SIG-M5 (cell line): ENCODE measurements around the gene OTUD5.
"Not testable (repeated sequence)": the region's sequence is repeated elsewhere in the genome, so short reads cannot be mapped to it uniquely, and the experiment has no call there.

Source experiments
- DNase-seq: peaks from one replicate; lab custom pipeline; 2025; lab: John Stamatoyannopoulos, UW

The OTUD5 gene

GRCh38 chrX:48957477-48957826 lies at the start of gene OTUD5:
Gene OTUD5 (minus strand): TSS chrX:48957607. CDS start chrX:48957570, 37 bp downstream.
- DNase-seq = no peak

GRCh38 chrX:49003696-49004095 lies 46.3 kb upstream of the OTUD5 start:
- no peak for DNase-seq

DNA sequence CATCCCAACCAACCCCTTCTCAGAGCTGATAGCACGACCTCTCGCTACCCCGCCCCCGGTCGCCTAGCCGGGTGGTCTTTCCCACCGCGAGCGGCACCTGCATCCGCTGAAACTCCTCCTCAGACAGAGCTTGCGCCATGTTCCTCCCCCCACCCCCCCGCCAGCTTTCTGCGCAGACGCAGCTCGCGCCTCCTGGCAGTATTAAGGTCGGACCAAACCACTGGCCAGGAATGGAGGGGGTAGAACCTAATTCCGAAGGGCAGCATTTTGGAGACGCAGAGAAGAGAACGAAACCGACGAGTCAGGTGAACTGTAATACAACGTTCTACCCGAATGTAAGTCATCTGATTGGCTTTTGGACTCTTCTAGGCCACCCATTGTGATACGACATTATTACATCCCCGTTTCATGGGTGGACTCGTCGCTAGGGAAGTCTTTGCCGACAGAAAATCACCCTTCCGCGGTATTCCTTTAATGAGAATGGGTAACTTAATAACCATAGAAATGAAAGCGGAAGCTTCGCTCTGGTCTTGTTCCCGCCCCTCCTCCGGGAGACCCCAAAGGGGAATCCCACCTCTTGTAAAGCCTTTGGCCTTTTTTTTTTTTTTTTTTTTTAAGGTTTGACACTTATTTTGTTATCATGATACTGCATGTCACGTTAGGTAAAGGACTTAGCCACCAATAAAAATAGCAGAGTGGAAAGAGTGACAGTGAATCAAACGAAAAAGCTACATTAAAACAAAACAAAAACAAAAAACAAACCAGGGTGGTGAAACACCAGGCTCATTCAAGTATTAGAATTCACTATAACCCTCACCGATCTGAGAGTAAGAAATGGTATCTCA lies 44.9 kb upstream of the OTUD5 start, which contains the start of gene GRIPAP1:
Gene GRIPAP1, minus strand, starts transcription at position 174 of the 845 bp plus-strand sequence. Its CDS starts 35 bp downstream, at position 139.
- peak; percentile 51 for DNase-seq

DNA sequence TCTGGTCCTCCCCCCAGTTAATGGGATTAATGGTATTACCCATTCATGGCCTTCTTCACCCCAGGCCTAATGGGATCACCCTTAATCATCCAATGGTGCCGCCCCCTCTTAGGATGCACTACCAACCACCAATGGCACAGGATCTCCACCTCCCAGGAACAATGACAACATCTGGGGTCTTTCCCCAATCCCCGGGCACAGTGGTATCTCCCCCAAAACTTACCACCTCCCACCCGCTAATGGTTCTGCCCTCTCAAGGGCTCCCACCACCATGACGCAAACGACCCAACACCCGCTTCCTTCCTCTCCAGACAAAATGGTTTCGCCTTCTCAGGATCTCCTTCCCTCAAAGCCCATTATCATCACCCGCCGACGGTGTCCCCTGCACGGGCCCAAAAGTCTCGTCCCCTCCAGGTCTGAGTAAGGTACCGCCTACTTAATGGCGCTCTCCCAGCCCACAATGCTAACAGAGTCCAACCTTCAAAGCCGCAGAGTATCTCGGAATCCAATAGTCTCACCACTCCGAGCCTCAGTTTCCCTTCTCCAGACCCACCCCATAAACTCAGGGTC lies 44.2 kb upstream of the OTUD5 start:
- DNase-seq = peak; percentile 11

- no peak for DNase-seq
These were observed 43.2 kb upstream of the OTUD5 start for GRCh38 chrX:49000636-49001035.

DNA sequence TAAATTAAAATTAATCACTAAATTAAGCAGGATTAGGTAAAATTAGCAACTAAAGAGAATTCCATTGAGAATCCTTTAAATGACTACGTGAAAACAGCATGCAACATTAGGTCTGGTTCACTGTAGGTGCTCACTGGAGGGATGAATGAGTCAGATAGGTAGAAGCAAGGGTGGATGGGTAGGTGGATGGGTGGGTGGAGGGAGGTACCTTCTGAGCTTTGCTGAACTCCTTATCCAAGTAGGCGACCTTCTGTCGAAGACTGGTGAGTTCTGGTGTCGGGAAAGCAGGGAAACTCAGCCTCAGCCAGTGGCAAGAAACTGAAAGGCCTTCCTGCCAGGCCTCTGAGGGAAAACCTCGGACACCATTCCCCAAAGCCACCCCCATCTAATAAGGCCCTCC lies 41.6 kb upstream of the OTUD5 start:
- DNase-seq = no peak

DNA sequence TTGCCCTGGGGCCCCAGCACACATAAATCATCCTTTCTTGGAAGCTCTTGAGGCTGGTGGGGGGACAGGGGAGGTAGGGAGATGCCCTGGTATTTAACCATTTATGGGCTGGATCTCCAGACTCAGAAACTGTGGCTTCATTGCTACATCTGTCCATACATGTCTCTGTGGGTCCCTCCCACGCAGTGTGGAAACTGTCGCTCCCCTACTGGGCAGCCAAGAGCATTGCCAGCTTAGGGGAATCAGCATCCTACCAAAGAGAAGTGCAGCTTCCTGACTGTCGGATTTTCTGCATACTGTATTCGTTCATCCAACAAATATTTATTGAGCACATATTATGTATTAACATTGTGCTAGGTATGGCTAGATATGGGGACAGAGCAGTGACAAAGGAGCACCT lies 41.0 kb upstream of the OTUD5 start:
- no peak for DNase-seq

GRCh38 chrX:48997865-48998264 lies 40.5 kb upstream of the OTUD5 start:
- DNase-seq = no peak

DNA sequence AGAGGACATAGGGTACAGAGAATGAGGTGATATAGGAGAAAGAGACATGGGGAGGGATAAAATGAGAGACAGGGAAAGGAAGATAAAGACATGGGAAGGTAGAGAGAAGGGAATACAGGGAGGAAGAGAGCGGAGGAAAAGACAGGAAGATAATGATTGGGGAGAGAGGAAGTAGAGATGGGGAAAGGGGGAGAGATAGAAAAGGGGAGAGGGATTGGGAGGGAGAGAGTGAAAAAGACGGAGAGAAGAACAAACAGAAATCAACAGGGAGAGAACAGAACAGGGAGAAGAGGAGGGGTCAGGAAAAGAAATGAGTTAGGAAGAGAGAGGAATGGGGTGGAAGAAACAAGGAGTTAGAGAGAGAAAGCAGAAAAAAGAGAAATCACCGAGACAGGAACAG lies 40.0 kb upstream of the OTUD5 start:
- no peak for DNase-seq

DNA sequence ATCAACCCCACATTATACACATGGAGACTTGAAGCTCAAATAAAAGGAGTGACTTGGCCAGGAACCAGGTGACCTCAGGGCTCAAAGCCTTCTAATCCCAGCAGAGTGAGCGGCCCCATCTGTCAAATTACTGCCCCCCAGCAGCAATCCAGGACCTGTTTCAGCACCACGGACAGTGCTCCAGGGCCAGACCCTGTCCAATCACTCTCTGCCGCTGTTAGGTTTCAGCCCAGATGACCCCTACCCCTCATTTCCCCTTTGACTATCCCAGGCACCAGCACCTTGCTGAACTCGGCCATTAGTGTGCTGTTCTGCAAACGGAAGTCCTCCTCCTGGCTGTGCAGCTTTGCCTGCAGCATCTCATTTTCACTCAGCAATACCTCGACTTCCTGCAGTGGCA lies 39.6 kb upstream of the OTUD5 start:
- DNase-seq = no peak

- DNase-seq = no peak
These were observed 34.9 kb upstream of the OTUD5 start for GRCh38 chrX:48992341-48992740.

GRCh38 chrX:48989483-48989882 lies 32.1 kb upstream of the OTUD5 start:
- no peak for DNase-seq

DNA sequence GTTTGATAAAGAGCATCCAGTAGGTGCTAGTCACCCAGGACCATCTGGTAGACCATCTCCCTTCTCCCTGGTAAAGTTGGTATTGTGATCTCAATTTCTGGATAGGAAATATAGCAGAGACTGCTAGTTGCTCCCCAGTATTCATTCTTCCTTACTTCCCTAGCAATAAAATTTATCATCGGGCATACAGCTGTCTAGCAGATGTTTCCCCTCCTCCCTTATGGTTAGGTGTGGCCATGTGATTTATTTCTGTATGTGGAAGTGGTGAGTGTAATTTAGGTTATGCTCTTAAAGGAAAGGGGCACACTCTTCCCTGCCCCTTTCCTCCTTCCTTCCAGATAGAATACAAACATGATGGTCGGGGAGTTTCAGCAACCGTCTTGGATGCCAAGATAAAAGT lies 26.5 kb upstream of the OTUD5 start:
- no peak for DNase-seq

GRCh38 chrX:48983081-48983480 lies 25.7 kb upstream of the OTUD5 start:
- no peak for DNase-seq

GRCh38 chrX:48981178-48981577 lies 23.8 kb upstream of the OTUD5 start:
- no peak for DNase-seq

- not testable (repeated sequence) for DNase-seq
These were observed 22.9 kb upstream of the OTUD5 start for GRCh38 chrX:48980341-48980740.

DNA sequence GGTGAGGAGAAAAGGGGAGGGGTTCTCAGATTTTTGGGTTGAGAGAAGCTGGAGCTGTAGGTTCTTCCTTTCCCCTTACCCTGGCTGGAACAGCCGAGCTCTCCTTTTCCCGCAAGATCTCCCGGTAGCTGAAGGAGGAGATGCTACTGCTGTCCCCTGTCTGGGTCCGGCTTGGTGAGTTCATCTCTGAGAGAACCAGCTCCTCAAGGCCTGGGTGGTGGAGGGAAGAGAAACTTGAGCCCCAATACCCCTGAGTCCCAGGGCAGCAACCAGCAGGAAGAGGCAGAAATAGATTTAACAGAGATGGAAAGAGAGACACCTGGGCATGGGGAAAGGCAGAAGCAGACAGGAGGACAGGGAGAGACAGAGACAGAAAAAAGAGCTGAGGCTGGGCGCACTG lies 20.8 kb upstream of the OTUD5 start:
- no peak for DNase-seq

DNA sequence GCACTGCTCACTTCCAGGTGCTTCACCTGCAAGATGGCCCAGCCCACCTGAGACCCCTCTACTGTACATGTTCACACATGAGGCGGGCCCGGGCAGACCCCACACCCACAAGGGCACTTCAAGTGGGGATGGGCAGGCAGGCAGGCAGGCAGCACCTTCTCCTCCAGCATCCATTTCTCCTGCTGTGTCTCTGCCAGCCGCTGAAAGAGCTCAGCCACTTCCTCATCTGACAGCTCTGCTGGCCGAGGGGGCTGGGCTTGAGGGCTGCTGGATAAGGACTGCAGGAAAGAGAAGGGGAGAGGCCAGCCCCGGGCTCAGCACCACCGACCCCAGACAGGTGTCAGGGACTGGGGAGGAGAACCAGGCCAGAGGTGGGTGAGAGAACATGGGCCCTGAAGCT lies 18.7 kb upstream of the OTUD5 start:
- DNase-seq = no peak

GRCh38 chrX:48975541-48975940 lies 18.1 kb upstream of the OTUD5 start:
- DNase-seq = no peak

- no peak for DNase-seq
These were observed 17.6 kb upstream of the OTUD5 start for GRCh38 chrX:48975041-48975440.

DNA sequence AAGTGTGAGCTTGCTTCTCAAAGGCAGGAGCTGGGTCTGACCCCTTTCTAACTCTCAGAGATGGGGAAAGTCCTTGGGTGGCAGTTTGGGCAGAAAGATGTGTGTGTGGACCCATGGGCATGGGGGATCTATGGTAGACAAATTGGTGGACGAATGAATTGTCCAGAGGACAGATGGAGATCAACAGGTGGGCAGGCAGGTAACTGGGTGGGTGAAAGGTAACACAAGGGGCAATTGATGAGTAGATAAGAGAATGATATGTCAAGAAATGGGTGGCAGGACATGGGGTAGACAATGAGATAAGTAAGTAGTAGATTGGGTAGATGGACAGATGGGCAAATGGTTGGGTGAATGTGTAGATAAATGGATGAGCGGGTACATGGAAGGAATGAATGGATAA lies 17.2 kb upstream of the OTUD5 start:
- DNase-seq = no peak

GRCh38 chrX:48974033-48974432 lies 16.6 kb upstream of the OTUD5 start:
- DNase-seq = no peak

GRCh38 chrX:48972220-48973164 lies 15.1 kb upstream of the OTUD5 start:
- no peak for DNase-seq
